ENCODE results near the gene GOLGA6L2. TPM values are rescaled to one million over a fixed set of nuclear protein-coding genes. Genes with fewer than 3 reads are reported as not detected.

The GOLGA6L2 gene
- total RNA-seq, 3 donors from 2014 or later (not counting 1 experiment from before 2014, with no cell fraction given), result not detected

DNA sequence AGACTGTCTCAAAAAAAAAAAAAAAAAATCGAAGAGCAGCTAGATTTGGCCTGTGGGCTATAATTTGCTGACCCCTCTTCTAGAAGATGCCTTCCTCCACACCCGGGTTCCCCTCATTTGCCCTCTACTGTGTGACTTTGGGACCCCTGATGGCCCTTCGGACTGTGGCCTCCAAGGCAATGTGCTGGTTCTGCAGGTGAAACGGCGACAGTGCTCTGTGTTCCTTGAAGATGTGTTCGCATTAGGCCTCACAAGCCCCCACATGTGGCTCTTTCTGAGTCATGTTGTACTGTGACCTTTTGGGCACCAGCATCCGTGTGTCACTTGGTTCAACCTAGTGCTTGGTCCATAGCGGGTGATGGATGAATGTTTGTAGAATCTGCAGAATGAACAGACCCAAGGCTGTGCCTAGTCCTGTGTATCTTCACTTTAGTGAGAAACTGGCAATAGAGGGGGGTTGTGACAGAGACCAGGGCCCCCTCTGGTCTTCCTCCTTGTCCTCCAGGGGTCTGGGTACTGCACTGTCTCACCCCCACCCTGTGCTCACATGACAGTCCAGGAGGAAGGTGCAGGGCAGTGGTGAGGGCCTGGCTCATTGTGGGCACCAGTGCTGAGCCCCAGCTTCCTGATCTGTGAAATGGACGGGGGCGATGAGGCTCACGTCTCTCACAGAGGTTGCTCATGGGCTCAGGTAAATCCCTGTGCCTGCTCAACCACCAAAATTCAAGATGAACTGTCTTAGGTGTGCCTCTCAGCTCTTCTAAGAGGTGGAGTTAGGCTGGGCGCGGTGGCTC is 22.7 kb downstream of the GOLGA6L2 start:
- no peaks in the 10 kb centered on the region for H3K4me1 ChIP-seq (ENCODE audit: control insufficient read depth, insufficient read depth, low read length)
- no peaks in the 10 kb centered on the region for H3K36me3 ChIP-seq (ENCODE audit: control insufficient read depth, insufficient read depth, low read length)
- H3K4me3 ChIP-seq (ENCODE audit: low read length), result no peak overlapping the region
- no peak overlapping the region for H3K27ac ChIP-seq (ENCODE audit: low read length)
- intact Hi-C loops (cut with micrococcal nuclease), result no loop called here
- Mint-ChIP-seq H3K4me3 (no peak overlapping the region), H3K4me1 (no peaks in the 10 kb centered on the region), H3K27me3 (ENCODE audit: low read depth in 2 of 2) (no peaks in the 10 kb centered on the region), H3K9me3 (no peaks in the 10 kb centered on the region), H3K27ac (no peak overlapping the region), H3K36me3 (no peaks in the 10 kb centered on the region)
- DNase-seq (no peak), ATAC-seq (no peak)
- WGBS (ENCODE audit: insufficient coverage), result 88% methylated on average over 13 of the region's 13 CpGs
- TF ChIP-seq, protein P1, sequence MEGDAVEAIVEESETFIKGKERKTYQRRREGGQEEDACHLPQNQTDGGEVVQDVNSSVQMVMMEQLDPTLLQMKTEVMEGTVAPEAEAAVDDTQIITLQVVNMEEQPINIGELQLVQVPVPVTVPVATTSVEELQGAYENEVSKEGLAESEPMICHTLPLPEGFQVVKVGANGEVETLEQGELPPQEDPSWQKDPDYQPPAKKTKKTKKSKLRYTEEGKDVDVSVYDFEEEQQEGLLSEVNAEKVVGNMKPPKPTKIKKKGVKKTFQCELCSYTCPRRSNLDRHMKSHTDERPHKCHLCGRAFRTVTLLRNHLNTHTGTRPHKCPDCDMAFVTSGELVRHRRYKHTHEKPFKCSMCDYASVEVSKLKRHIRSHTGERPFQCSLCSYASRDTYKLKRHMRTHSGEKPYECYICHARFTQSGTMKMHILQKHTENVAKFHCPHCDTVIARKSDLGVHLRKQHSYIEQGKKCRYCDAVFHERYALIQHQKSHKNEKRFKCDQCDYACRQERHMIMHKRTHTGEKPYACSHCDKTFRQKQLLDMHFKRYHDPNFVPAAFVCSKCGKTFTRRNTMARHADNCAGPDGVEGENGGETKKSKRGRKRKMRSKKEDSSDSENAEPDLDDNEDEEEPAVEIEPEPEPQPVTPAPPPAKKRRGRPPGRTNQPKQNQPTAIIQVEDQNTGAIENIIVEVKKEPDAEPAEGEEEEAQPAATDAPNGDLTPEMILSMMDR (IDR thresholded peaks at IDR 0.05), result no peak
- H3K9me3 ChIP-seq (ENCODE audit: control insufficient read depth, insufficient read depth, low read length), result no peaks in the 10 kb centered on the region
- H3K27me3 ChIP-seq (ENCODE audit: control insufficient read depth, insufficient read depth, low read length), result no peaks in the 10 kb centered on the region

DNA sequence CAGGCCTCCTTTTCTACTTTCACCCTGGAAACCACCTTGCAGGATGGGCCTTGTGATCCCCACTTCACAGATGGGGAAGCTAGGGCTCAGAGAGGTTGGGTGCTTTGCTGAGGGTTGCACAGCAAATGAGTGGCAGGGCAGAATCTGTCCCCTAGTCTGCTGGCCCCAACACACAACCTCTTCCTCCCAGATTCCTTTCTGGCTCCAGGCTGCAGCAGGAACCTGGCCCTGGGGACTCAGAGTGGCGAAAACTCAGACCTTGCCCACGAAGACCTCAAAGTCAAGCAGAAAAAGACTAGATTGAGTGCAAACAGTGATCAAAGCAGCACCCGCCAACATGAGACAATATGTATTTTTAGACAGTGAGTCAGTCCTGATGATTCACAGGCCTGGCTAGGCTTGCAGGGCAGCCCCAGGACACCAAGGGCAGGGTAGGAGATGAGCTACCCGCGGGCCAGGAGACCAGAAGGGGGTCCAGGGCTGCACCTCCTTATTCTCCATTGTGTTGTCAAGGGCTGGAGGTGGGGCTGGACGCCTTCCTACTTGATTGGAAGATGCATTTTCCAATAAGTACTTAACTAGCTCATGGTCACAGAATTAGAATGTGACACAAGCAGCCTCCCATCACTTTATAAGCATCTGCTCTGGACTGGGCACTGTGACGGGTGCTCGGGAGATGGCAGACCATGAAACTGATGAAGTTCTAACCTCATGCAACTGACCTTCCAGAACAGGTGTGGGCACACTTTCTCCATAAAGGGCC is 23.9 kb downstream of the GOLGA6L2 start:
- Mint-ChIP-seq H3K4me1 (no peaks in the 10 kb centered on the region), H3K27me3 (ENCODE audit: low read depth in 2 of 2) (no peaks in the 10 kb centered on the region), H3K9me3 (no peaks in the 10 kb centered on the region), H3K4me3 (no peak overlapping the region), H3K36me3 (no peaks in the 10 kb centered on the region), H3K27ac (no peak overlapping the region)
- no peak overlapping the region for H3K27ac ChIP-seq (ENCODE audit: low read length)
- TF ChIP-seq, protein P1 (IDR thresholded peaks at IDR 0.05), result no peak
- no peaks in the 10 kb centered on the region for H3K27me3 ChIP-seq (ENCODE audit: control insufficient read depth, insufficient read depth, low read length)
- intact Hi-C loops (cut with micrococcal nuclease), result no loop called here
- no peak overlapping the region for H3K4me3 ChIP-seq (ENCODE audit: low read length)
- no peaks in the 10 kb centered on the region for H3K9me3 ChIP-seq (ENCODE audit: control insufficient read depth, insufficient read depth, low read length)
- no peaks in the 10 kb centered on the region for H3K36me3 ChIP-seq (ENCODE audit: control insufficient read depth, insufficient read depth, low read length)
- ATAC-seq (no peak), DNase-seq (no peak)
- WGBS (ENCODE audit: insufficient coverage), result 80% methylated on average over 8 of the region's 8 CpGs
- H3K4me1 ChIP-seq (ENCODE audit: control insufficient read depth, insufficient read depth, low read length), result no peaks in the 10 kb centered on the region

DNA sequence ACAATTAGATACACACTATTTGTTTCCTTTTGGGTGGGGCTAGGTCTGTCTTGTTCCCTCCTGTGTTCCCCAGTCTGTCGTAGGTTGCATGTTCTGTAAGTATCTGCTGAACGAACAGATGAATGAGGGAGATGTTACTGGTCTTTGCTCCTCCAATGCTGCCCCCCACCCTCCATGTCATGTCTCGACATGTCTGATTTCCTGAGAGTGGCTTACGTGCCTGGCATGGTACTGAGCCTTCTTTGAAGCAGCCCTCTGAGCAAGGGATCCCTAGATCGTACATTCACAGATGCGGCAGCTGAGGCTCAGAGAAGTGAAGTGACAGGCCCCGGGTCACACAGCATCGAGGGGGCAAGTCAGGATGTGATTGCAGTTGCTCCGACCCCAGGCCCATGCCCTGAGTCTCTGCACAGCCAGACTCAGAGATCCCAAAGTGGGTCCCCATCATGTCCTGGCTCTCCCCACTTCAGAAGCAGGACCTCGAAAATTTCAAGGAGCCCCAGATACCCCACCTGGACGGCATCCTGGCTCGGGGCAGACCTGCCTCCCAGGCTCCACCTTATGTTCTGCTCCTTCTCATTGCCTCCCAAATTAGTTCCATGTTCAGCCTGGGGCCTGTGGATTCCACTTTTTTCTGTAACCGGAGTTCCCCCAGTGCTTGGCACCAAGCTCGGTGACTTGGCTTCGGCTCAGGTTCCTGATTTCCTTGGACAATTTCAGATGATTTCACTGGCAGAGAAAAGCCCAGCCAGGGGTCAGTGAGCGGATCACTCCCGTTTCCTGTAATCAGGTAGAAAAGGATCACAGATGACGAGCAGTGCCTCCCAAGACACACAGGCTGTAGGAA is 24.7 kb downstream of the GOLGA6L2 start:
- Histone ChIP-seq H3K4me3 (ENCODE audit: low read length) (no peak overlapping the region), H3K27ac (ENCODE audit: low read length) (no peak overlapping the region), H3K9me3 (ENCODE audit: control insufficient read depth, insufficient read depth, low read length) (no peaks in the 10 kb centered on the region), H3K36me3 (ENCODE audit: control insufficient read depth, insufficient read depth, low read length) (no peaks in the 10 kb centered on the region), H3K27me3 (ENCODE audit: control insufficient read depth, insufficient read depth, low read length) (no peaks in the 10 kb centered on the region), H3K4me1 (ENCODE audit: control insufficient read depth, insufficient read depth, low read length) (no peaks in the 10 kb centered on the region)
- intact Hi-C loops (cut with micrococcal nuclease), result no loop called here
- Mint-ChIP-seq H3K4me1 (no peaks in the 10 kb centered on the region), H3K36me3 (no peaks in the 10 kb centered on the region), H3K27ac (no peak overlapping the region), H3K27me3 (ENCODE audit: low read depth in 2 of 2) (no peaks in the 10 kb centered on the region), H3K4me3 (no peak overlapping the region), H3K9me3 (no peaks in the 10 kb centered on the region)
- DNase-seq (no peak), ATAC-seq (no peak)
- WGBS (ENCODE audit: insufficient coverage), result 91% methylated on average over 18 of the region's 18 CpGs
- TF ChIP-seq, protein P1 (IDR thresholded peaks at IDR 0.05), result no peak

Measured in natural killer cell (primary cell).